ENCODE results near the gene AOPEP.

DNA sequence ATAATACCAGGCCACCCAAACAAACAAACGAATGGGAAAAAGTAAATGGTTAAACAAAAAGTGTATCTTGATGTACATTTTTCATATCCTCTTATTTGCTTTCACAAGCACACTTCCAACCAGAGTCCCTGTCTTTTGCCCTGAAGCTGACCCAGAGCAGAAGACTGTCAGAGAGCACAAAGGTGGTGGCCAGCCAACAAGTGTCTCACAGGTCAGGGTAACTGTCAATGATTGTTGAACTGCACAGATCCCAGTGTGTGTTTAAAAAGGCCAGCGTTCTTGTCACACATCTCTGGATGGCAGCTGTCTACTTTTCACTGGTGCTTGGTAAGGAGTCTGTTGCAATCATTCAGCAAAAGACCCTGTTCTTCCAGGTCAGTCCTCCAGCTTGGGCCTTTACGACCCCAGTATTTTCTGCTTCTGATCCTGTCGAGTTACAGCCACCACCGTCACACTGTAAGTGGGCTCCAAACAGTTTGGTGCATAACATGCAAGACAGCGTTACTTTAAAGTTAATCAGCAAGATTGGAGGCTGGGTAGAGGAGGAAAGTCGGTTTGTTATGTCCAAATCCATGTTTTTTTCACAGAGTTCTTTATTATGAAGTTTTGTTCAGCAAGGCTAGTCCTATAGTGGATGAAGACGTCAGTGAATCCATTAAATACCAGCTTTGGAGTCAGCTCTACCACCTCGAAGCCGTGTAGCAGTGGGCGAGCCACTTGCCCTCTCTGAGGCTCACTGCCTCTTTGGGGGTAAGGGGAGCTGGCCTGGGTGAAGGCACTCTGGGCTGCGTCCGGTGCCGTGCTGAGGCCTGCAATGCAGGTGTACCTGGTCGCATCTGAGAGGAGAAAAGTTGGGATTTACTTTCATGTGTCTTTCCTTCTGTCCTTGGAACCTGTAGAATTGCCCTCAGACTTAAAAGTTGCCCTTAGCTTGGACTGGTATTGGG is 265.7 kb downstream of the AOPEP start:
- TF ChIP-seq, protein P1, sequence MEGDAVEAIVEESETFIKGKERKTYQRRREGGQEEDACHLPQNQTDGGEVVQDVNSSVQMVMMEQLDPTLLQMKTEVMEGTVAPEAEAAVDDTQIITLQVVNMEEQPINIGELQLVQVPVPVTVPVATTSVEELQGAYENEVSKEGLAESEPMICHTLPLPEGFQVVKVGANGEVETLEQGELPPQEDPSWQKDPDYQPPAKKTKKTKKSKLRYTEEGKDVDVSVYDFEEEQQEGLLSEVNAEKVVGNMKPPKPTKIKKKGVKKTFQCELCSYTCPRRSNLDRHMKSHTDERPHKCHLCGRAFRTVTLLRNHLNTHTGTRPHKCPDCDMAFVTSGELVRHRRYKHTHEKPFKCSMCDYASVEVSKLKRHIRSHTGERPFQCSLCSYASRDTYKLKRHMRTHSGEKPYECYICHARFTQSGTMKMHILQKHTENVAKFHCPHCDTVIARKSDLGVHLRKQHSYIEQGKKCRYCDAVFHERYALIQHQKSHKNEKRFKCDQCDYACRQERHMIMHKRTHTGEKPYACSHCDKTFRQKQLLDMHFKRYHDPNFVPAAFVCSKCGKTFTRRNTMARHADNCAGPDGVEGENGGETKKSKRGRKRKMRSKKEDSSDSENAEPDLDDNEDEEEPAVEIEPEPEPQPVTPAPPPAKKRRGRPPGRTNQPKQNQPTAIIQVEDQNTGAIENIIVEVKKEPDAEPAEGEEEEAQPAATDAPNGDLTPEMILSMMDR (conservative IDR thresholded peaks at IDR 0.05 in 1 of 2, IDR thresholded peaks at IDR 0.05 in 1 of 2; ENCODE audit: extremely low read depth in 1 of 2, insufficient read depth in 1 of 2, low read depth in 1 of 2, low read length in 2 of 2), result no peak
- TF ChIP-seq EZH2 (IDR thresholded peaks at IDR 0.05; ENCODE audit: borderline replicate concordance, low read length), result no peak

Measured in mammary epithelial cell (primary cell).